Measurements from ENCODE around the gene ARAF. TPM values are rescaled to one million over a fixed set of nuclear protein-coding genes. Genes with fewer than 3 reads are reported as not detected.

Gene ARAF
- total and polyA plus RNA-seq, 2 donors (not counting 3 experiments of a cell fraction or from before 2014, with no cell fraction given), result 62.7 to 69.5 TPM

DNA sequence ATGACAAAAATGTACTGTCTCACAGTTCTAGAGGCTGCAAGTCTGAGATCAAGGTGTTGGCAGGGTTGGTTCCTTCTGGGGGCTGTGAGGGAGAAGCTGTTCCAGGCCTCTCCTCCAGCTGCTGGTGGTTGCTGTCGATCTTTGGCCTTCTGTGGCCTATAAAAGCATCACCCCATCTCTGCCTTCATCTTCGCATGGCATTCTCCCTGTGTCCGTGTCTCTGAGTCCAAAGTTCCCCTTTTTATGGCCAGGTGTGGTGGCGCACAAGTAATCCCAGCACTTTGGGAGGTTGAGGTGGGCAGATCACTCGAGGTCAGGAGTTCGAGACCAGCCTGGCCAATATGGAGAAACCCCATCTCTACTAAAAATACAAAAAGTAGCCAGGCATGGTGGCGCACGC, 31.5 kb upstream of the ARAF start:
- H3K4me2 ChIP-seq (ENCODE audit: insufficient read depth, low read length), result no peak overlapping the region
- dilution Hi-C loops (cut with MboI; ENCODE audit: extremely low pct_ligation_motif_present, low sequenced_read_pairs) (no loop called here), intact Hi-C loops (cut with micrococcal nuclease) (no loop called here)
- H3K9ac ChIP-seq (replicated peaks; ENCODE audit: extremely low read depth, insufficient read depth, low read length), result no peak overlapping the region
- no peaks in the 10 kb centered on the region for H3K79me2 ChIP-seq (ENCODE audit: control insufficient read depth, insufficient read depth, low read length)
- H3K4me3 ChIP-seq (replicated peaks in 1 of 3; ENCODE audit: insufficient read depth in 1 of 3, low read depth in 1 of 3, low read length in 3 of 3), result no peak overlapping the region
- no peaks in the 10 kb centered on the region for H3K9me1 ChIP-seq (replicated peaks; ENCODE audit: control insufficient read depth, extremely low read depth, insufficient read depth, low read length)
- ChIA-PET CTCF (no interaction called here), POLR2A (no interaction called here)
- FAIRE-seq (no peak), DNase-seq (ENCODE audit: low read depth, low spot score) (no peak)
- no peak overlapping the region for H2AFZ ChIP-seq (ENCODE audit: low read depth, low read length)
- no peaks in the 10 kb centered on the region for H4K20me1 ChIP-seq (replicated peaks; ENCODE audit: control insufficient read depth, extremely low read depth, insufficient read depth, low read length)
- no TSS peak for BruUV-seq (replicated peaks)
- H3K36me3 ChIP-seq (ENCODE audit: control insufficient read depth in 2 of 2, extremely low read depth in 1 of 2, insufficient read depth in 2 of 2, low read length in 2 of 2), result no peaks in the 10 kb centered on the region
- H3K27me3 ChIP-seq (ENCODE audit: control insufficient read depth in 2 of 2, insufficient read depth in 2 of 2, low read length in 2 of 2), result no peaks in the 10 kb centered on the region
- H3K27ac ChIP-seq (ENCODE audit: insufficient read depth, low read depth, low read length), result no peak overlapping the region
- no peaks in the 10 kb centered on the region for H3K9me3 ChIP-seq (replicated peaks; ENCODE audit: control insufficient read depth, insufficient read depth, low read length)
- TF ChIP-seq, protein P1, sequence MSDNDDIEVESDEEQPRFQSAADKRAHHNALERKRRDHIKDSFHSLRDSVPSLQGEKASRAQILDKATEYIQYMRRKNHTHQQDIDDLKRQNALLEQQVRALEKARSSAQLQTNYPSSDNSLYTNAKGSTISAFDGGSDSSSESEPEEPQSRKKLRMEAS (IDR thresholded peaks at IDR 0.05; ENCODE audit: insufficient read depth, insufficient read length), result no peak
- TF ChIP-seq POLR2AphosphoS5 (IDR thresholded peaks at IDR 0.05; ENCODE audit: insufficient read depth, low read depth, low read length) (no peak), POLR2A (IDR thresholded peaks at IDR 0.05; ENCODE audit: low read depth, low read length) (no peak), FOS (IDR thresholded peaks at IDR 0.05; ENCODE audit: borderline replicate concordance, insufficient read depth, low read length) (no peak), GATA2 (IDR thresholded peaks at IDR 0.05; ENCODE audit: insufficient read depth, insufficient read length, low read depth, low read length) (no peak), JUN (IDR thresholded peaks at IDR 0.05; ENCODE audit: borderline replicate concordance, insufficient read depth, insufficient read length, low read depth) (no peak)
- TF ChIP-seq, protein P2, sequence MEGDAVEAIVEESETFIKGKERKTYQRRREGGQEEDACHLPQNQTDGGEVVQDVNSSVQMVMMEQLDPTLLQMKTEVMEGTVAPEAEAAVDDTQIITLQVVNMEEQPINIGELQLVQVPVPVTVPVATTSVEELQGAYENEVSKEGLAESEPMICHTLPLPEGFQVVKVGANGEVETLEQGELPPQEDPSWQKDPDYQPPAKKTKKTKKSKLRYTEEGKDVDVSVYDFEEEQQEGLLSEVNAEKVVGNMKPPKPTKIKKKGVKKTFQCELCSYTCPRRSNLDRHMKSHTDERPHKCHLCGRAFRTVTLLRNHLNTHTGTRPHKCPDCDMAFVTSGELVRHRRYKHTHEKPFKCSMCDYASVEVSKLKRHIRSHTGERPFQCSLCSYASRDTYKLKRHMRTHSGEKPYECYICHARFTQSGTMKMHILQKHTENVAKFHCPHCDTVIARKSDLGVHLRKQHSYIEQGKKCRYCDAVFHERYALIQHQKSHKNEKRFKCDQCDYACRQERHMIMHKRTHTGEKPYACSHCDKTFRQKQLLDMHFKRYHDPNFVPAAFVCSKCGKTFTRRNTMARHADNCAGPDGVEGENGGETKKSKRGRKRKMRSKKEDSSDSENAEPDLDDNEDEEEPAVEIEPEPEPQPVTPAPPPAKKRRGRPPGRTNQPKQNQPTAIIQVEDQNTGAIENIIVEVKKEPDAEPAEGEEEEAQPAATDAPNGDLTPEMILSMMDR (IDR thresholded peaks at IDR 0.05; ENCODE audit: extremely low read depth in 1 of 2, insufficient read depth in 1 of 2, low read depth in 1 of 2, low read length in 2 of 2), result no peak
- H3K4me1 ChIP-seq (ENCODE audit: control insufficient read depth, extremely low read depth, insufficient read depth, low read length), result no peaks in the 10 kb centered on the region

Measured in endothelial cell of umbilical vein (primary cell).